HEK293 (cell line): Measurements from ENCODE around the gene IL4R.
A peak's percentile ranks its signal among the peaks of the same experiment; 100 is the strongest.

Experiments used
- CTCF ChIA-PET: fragments of 350-600 bp; formaldehyde crosslinking; extraction: SDS; loops from one replicate; lab custom pipeline; 2021; ENCODE audit warnings: antibody characterized with exemption; lab: Yijun Ruan, JAX
- POLR2A ChIA-PET: fragments of 300-600 bp; formaldehyde crosslinking; extraction: SDS; loops from one replicate; lab custom pipeline; 2020; ENCODE audit warnings: antibody characterized with exemption, inconsistent platforms; lab: Yijun Ruan, JAX
- H3K27ac ChIP-seq: fragments of 200-500 bp; sonication (Bioruptor generic); 2 replicates; pipeline ENCODE4 v1.5.1; 2014; ENCODE audit warnings: low read depth, low read length, control low read depth, inconsistent platforms; ENCODE audit errors: extremely low read depth
- H3K36me3 ChIP-seq, 2 experiments: fragments of 200-500 bp in 1 of 2; sonication (Bioruptor generic) in 1 of 2; 1 replicate in 1 of 2; 2 replicates in 1 of 2; pipeline ENCODE4 v1.5.1; 2014 to 2017; ENCODE audit warnings: inconsistent platforms in 2 of 2, low read length in 2 of 2; ENCODE audit not compliant: control insufficient read depth in 2 of 2, insufficient read depth in 1 of 2
- H3K4me1 ChIP-seq: fragments of 200-500 bp; sonication (Bioruptor generic); 2 replicates; pipeline ENCODE4 v1.5.1; 2014; ENCODE audit warnings: mild to moderate bottlenecking, low read length, inconsistent platforms; ENCODE audit not compliant: control insufficient read depth, insufficient read depth
- H3K4me3 ChIP-seq: 2 replicates; pipeline ENCODE4 v1.5.1; 2011; ENCODE audit warnings: low read depth, mild to moderate bottlenecking, control low read depth, low read length, moderate library complexity
- H3K9me3 ChIP-seq: fragments of 200-500 bp; sonication (Bioruptor generic); 2 replicates; pipeline ENCODE4 v1.5.1; 2014; ENCODE audit warnings: low read depth, low read length, inconsistent platforms; ENCODE audit not compliant: control insufficient read depth, insufficient read depth
- CTCF ChIP-seq: fragments of 450-650 bp; formaldehyde crosslinking; IDR thresholded peaks from 2 replicates; pipeline ENCODE4 v1.5.1; 2016; ENCODE audit warnings: missing biosample characterization, missing genetic modification characterization
- KLF8 ChIP-seq: fragments of 450-650 bp; formaldehyde crosslinking; IDR thresholded peaks from 2 replicates; pipeline ENCODE4 v1.5.1; 2016; ENCODE audit warnings: missing biosample characterization, missing genetic modification characterization
- ZBTB10 ChIP-seq: fragments of 450-650 bp; formaldehyde crosslinking; IDR thresholded peaks from 2 replicates; pipeline ENCODE4 v1.5.1; 2016; ENCODE audit warnings: missing biosample characterization, missing genetic modification characterization
- ZFP41 ChIP-seq: fragments of 450-650 bp; formaldehyde crosslinking; IDR thresholded peaks from 2 replicates; pipeline ENCODE4 v1.5.1; 2016; ENCODE audit warnings: missing biosample characterization, missing genetic modification characterization, borderline replicate concordance
- ZNF148 ChIP-seq: fragments of 450-650 bp; formaldehyde crosslinking; IDR thresholded peaks from 2 replicates; pipeline ENCODE4 v1.5.0; 2017; ENCODE audit warnings: missing biosample characterization, missing genetic modification characterization, borderline replicate concordance
- ZNF23 ChIP-seq: fragments of 450-650 bp; formaldehyde crosslinking; IDR thresholded peaks from 2 replicates; pipeline ENCODE4 v1.5.1; 2016; ENCODE audit warnings: missing biosample characterization, missing genetic modification characterization, borderline replicate concordance
- ZNF37A ChIP-seq: fragments of 450-650 bp; IDR thresholded peaks from 2 replicates; pipeline ENCODE4 v1.5.1; 2018; ENCODE audit warnings: missing biosample characterization, missing genetic modification characterization
- ZNF449 ChIP-seq: fragments of 450-650 bp; formaldehyde crosslinking; IDR thresholded peaks from 2 replicates; pipeline ENCODE4 v1.5.1; 2017; ENCODE audit warnings: missing biosample characterization, mild to moderate bottlenecking, missing genetic modification characterization, moderate library complexity
- ZNF513 ChIP-seq: fragments of 450-650 bp; IDR thresholded peaks from 2 replicates; pipeline ENCODE4 v1.5.1; 2018; ENCODE audit warnings: missing biosample characterization, missing genetic modification characterization
- ZNF704 ChIP-seq: fragments of 450-650 bp; formaldehyde crosslinking; IDR thresholded peaks from 2 replicates; pipeline ENCODE4 v1.5.1; 2016; ENCODE audit warnings: missing biosample characterization, missing genetic modification characterization

IL4R gene

GRCh38 chr16:27364493-27365141, 50.8 kb downstream of the IL4R start (continued):
- TF ChIP-seq ZNF23, result no peak
- TF ChIP-seq ZBTB10, result no peak
- TF ChIP-seq ZNF513, result no peak
- TF ChIP-seq ZFP41, result no peak
- TF ChIP-seq KLF8 (tag by site-specific recombination), result no peak
- TF ChIP-seq CTCF (tag by site-specific recombination), result no peak

GRCh38 chr16:27365142-27366089, 51.6 kb downstream of the IL4R start:
- Histone ChIP-seq H3K36me3 (peaks cover 0 to 8% of the 10 kb centered on the region in 2 experiments; a peak in 1 of 3 replicates), H3K27ac (no peak overlapping the region), H3K9me3 (no peaks in the 10 kb centered on the region), H3K4me1 (no peaks in the 10 kb centered on the region; the same call in 1 of the 2 replicates), H3K4me3 (no peak overlapping the region)
- ChIA-PET POLR2A (no interaction called here), CTCF (interaction anchor here (1.1 to 7.5 kb wide), 3 partner anchors 130 to 212 kb away, joined by 3 to 83 read pairs (median 69); no protein-coding TSS in a partner anchor)
- TF ChIP-seq ZNF704 (tag by site-specific recombination) (no peak), ZNF37A (tag by site-specific recombination) (peak; percentile 91)

- Histone ChIP-seq H3K36me3 (peaks cover 0 to 8% of the 10 kb centered on the region in 2 experiments; a peak in 1 of 3 replicates), H3K9me3 (no peaks in the 10 kb centered on the region), H3K4me1 (no peaks in the 10 kb centered on the region; the same call in 1 of the 2 replicates), H3K4me3 (no peak overlapping the region), H3K27ac (no peak overlapping the region)
- TF ChIP-seq ZNF148 (tag by site-specific recombination), result no peak
- TF ChIP-seq ZNF449 (tag by site-specific recombination), result peak; percentile 55; the same call in 1 of the 2 replicates
- CTCF ChIA-PET, result interaction anchor here (0.5 to 7.5 kb wide), 16 partner anchors 12 to 215 kb away, joined by 3 to 83 read pairs (median 4); no protein-coding TSS in a partner anchor
- POLR2A ChIA-PET, result interaction anchor here (1.4 to 2.0 kb wide), 2 partner anchors 132 to 163 kb away, joined by 3 to 4 read pairs; partner anchors contain the start of gene KDM8
Measured at GRCh38 chr16:27366687-27367460, 53.1 kb downstream of the IL4R start.
